GM12878 (cell line): ENCODE measurements around the gene RAET1G. TPM values are rescaled to one million over a fixed set of nuclear protein-coding genes. Genes with fewer than 3 reads are reported as not detected.

Experiments
- ATAC-seq: fragments of 200-7000 bp; cut with Tn5 transposase; 3 replicates; pipeline ENCODE4 v1.9.1; 2020; ENCODE audit warnings: mild to moderate bottlenecking, moderate library complexity
- BruUV-seq: library from RNA; stranded (reverse); fragments of 400-500 nt; replicated peaks from 2 replicates; lab custom pipeline; 2021; lab: Mats Ljungman, UMichigan
- CTCF ChIA-PET: fragments of 300-600 bp; sonication (Branson Sonifier 250); formaldehyde crosslinking; extraction: SDS; loops from one replicate; lab custom pipeline; 2021; ENCODE audit warnings: inconsistent platforms; lab: Yijun Ruan, JAX
- POLR2A ChIA-PET: fragments of 350-600 bp; formaldehyde crosslinking; extraction: SDS; loops from one replicate; lab custom pipeline; 2021; ENCODE audit warnings: inconsistent platforms; lab: Charles Lee
- RAD21 ChIA-PET: fragments of 300-600 bp; sonication (Branson Sonifier 250); formaldehyde crosslinking; loops from one replicate; lab custom pipeline; 2023; ENCODE audit warnings: antibody characterized with exemption; ENCODE audit not compliant: unreplicated experiment; lab: Charles Lee
- SMC1A ChIA-PET: fragments of 300-600 bp; sonication (Branson Sonifier 250); formaldehyde crosslinking; loops from one replicate; lab custom pipeline; 2023; ENCODE audit not compliant: unreplicated experiment, uncharacterized antibody; lab: Charles Lee
- DNase-seq: peaks from one replicate; pipeline ENCODE4 v3.0.0-alpha.2; 2011; ENCODE audit warnings: low read depth, low spot score
- FAIRE-seq: peaks from 3 replicates; lab custom pipeline; 2011; peaks lifted over from hg19 to GRCh38; lab: Jason Lieb, UNC
- H2AFZ ChIP-seq: 2 replicates; pipeline ENCODE4 v1.6.0; 2011; ENCODE audit warnings: low read depth, low read length, control low read depth; ENCODE audit not compliant: control insufficient read depth
- H3K27ac ChIP-seq: 2 replicates; pipeline ENCODE4 v1.5.1; 2011; ENCODE audit warnings: control low read depth; ENCODE audit not compliant: control insufficient read depth, insufficient read depth
- H3K27me3 ChIP-seq, 2 experiments: replicated peaks in 1 of 2; 2 replicates each; pipeline versions ENCODE4 v1.6.0 to v1.6.1; 2011; ENCODE audit warnings: low read length in 1 of 2; ENCODE audit not compliant: control insufficient read depth in 2 of 2, insufficient read depth in 2 of 2
- H3K36me3 ChIP-seq, 2 experiments: 2 replicates each; pipeline ENCODE4 v1.5.1; 2011; ENCODE audit warnings: low read length in 1 of 2; ENCODE audit not compliant: control insufficient read depth in 2 of 2, insufficient read depth in 2 of 2
- H3K4me1 ChIP-seq: 2 replicates; pipeline ENCODE4 v1.6.1; 2011; ENCODE audit warnings: mild to moderate bottlenecking, low read length, moderate library complexity, mixed read lengths; ENCODE audit not compliant: control insufficient read depth, insufficient read depth
- H3K4me2 ChIP-seq: 2 replicates; pipeline ENCODE4 v1.6.0; 2011; ENCODE audit warnings: control low read depth; ENCODE audit not compliant: control insufficient read depth, insufficient read depth
- H3K4me3 ChIP-seq: fragments of 200-600 bp; sonication (generic); 2 replicates; pipeline ENCODE4 v1.5.1; 2016
- H3K79me2 ChIP-seq: 2 replicates; pipeline ENCODE4 v1.6.0; 2011; ENCODE audit warnings: low read length; ENCODE audit not compliant: control insufficient read depth, insufficient read depth
- H3K9ac ChIP-seq: 2 replicates; pipeline ENCODE4 v1.8.0; 2011; ENCODE audit warnings: low read length, control low read depth, mixed read lengths; ENCODE audit not compliant: control insufficient read depth, insufficient read depth
- H3K9me3 ChIP-seq: replicated peaks from 3 replicates; pipeline ENCODE4 v1.5.1; 2011; ENCODE audit warnings: mild to moderate bottlenecking, low read length; ENCODE audit not compliant: control insufficient read depth, insufficient read depth
- H4K20me1 ChIP-seq: 2 replicates; pipeline ENCODE4 v1.6.0; 2011; ENCODE audit not compliant: control insufficient read depth, insufficient read depth
- ATF7 ChIP-seq: fragments of 450-650 bp; IDR thresholded peaks from 2 replicates; pipeline ENCODE4 v1.6.1; 2016; ENCODE audit warnings: low read depth, mild to moderate bottlenecking
- DPF2 ChIP-seq: fragments of 450-650 bp; IDR thresholded peaks from 2 replicates; pipeline ENCODE4 v1.6.1; 2017; ENCODE audit warnings: mild to moderate bottlenecking
- FOS ChIP-seq: IDR thresholded peaks from 3 replicates; pipeline ENCODE4 v1.6.1; 2011; ENCODE audit warnings: borderline replicate concordance; ENCODE audit not compliant: insufficient read length; ENCODE audit errors: extremely low read depth
- MLLT1 ChIP-seq: fragments of 450-650 bp; IDR thresholded peaks from 2 replicates; pipeline ENCODE4 v1.6.1; 2016; ENCODE audit warnings: mild to moderate bottlenecking
- MTA2 ChIP-seq: fragments of 450-650 bp; IDR thresholded peaks from 2 replicates; pipeline ENCODE4 v1.6.1; 2016; ENCODE audit warnings: low read depth, mild to moderate bottlenecking, moderate library complexity
- MYC ChIP-seq: IDR thresholded peaks from 2 replicates; pipeline ENCODE4 v1.6.1; 2011; ENCODE audit warnings: mild to moderate bottlenecking, low read length, moderate library complexity, inconsistent platforms; ENCODE audit not compliant: insufficient read depth, insufficient replicate concordance, insufficient read length, severe bottlenecking
- NR2F1 ChIP-seq: fragments of 450-650 bp; conservative IDR thresholded peaks from 2 replicates; pipeline ENCODE4 v1.6.1; 2017; ENCODE audit warnings: mild to moderate bottlenecking
- RB1 ChIP-seq: fragments of 450-650 bp; formaldehyde crosslinking; IDR thresholded peaks from 2 replicates; pipeline ENCODE4 v1.6.1; 2017; ENCODE audit warnings: mild to moderate bottlenecking, borderline replicate concordance
- RCOR1 ChIP-seq: conservative IDR thresholded peaks from 2 replicates; pipeline ENCODE4 v1.6.1; 2012; ENCODE audit warnings: low read depth, low read length, improper control_type of control experiment
- SP1 ChIP-seq: IDR thresholded peaks from one replicate; pipeline ENCODE4 v1.6.1; 2011; ENCODE audit warnings: low read depth, low read length
- YBX1 ChIP-seq: fragments of 450-650 bp; IDR thresholded peaks from 2 replicates; pipeline ENCODE4 v1.6.1; 2016; ENCODE audit warnings: antibody characterized with exemption
- ZNF687 ChIP-seq: fragments of 450-650 bp; IDR thresholded peaks from 2 replicates; pipeline ENCODE4 v1.6.1; 2017; ENCODE audit warnings: mild to moderate bottlenecking, moderate library complexity
- WGBS: methylation state at CpG from one replicate; pipeline ENCODE4 v1.1.6; 2016; ENCODE audit warnings: low lambda C conversion rate; ENCODE audit not compliant: insufficient replicate concordance, insufficient coverage; ENCODE audit errors: missing lambda C conversion rate; 5-methylcytosine and 5-hydroxymethylcytosine counted together
- in situ Hi-C: fragments of 300-500 bp; cut with MboI; formaldehyde crosslinking; loops from 9 replicates; pipeline ENCODE4 v1.14.3; 2018; ENCODE audit warnings: mixed read lengths
- intact Hi-C: fragments of 100-400 bp; cut with micrococcal nuclease; formaldehyde crosslinking; loops from one replicate; pipeline ENCODE4 v1.14.2; 2022; ENCODE audit not compliant: unreplicated experiment
- polyA plus RNA-seq, 11 experiments: library from polyadenylated mRNA; depleted of rRNA in 4 of 11; unstranded in 6 of 11; stranded (reverse) in 5 of 11; fragments of >200 nt; fragmentation: Nextera tagmentation in 4 of 11; fragmentation: Illumina TruSeq in 1 of 11; extraction: Ambion mirVana in 4 of 11; extraction: Trizol in 1 of 11; gene quantifications; 1 replicate in 1 of 11; 2 replicates in 10 of 11; pipeline versions ENCODE4 v1.2.1 to v1.2.3, GENCODE V29; 2011 to 2016; ENCODE audit warnings: inconsistent platforms in 2 of 11, missing spikeins in 2 of 11, low read depth in 1 of 11
- total RNA-seq, 4 experiments: library from RNA; depleted of rRNA in 3 of 4; stranded (reverse); fragments of >200 nt in 3 of 4; fragmentation: Illumina TruSeq in 1 of 4; extraction: Trizol in 1 of 4; gene quantifications; 2 replicates each; pipeline versions ENCODE4 v1.2.1 to v1.2.3, GENCODE V29; 2013 to 2021
- TF ChIP-seq, protein P1 (sequence below): fragments of 450-650 bp; IDR thresholded peaks from 2 replicates; pipeline ENCODE4 v1.6.1; 2016; ENCODE audit warnings: mild to moderate bottlenecking

The RAET1G gene
- total and polyA plus RNA-seq, 10 of the 15 experiments (the other 5 are each of a cell fraction or from before 2014, with no cell fraction given), result not detected

DNA sequence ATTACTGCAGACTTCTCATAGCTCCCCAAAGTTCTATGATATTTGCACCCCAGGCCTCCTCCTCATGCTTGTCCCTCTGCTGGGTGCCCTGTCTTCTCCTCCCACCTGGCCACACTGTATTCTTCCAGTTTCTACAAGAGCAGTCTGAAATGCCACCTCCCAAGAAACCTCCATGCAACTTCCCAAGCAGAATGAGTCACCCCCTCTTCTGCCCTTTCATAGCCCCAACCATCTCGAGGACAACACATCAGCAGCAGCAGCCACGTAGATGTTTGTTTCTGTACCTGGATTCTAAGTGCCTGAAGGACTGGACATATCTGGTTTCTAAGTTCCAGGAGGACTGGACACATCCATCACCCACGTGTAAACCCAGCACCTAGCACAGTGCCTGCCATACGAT, 12.3 kb upstream of the RAET1G start (continued):
- TF ChIP-seq DPF2 (no peak), SP1 (no peak), MTA2 (no peak), MLLT1 (no peak)

DNA sequence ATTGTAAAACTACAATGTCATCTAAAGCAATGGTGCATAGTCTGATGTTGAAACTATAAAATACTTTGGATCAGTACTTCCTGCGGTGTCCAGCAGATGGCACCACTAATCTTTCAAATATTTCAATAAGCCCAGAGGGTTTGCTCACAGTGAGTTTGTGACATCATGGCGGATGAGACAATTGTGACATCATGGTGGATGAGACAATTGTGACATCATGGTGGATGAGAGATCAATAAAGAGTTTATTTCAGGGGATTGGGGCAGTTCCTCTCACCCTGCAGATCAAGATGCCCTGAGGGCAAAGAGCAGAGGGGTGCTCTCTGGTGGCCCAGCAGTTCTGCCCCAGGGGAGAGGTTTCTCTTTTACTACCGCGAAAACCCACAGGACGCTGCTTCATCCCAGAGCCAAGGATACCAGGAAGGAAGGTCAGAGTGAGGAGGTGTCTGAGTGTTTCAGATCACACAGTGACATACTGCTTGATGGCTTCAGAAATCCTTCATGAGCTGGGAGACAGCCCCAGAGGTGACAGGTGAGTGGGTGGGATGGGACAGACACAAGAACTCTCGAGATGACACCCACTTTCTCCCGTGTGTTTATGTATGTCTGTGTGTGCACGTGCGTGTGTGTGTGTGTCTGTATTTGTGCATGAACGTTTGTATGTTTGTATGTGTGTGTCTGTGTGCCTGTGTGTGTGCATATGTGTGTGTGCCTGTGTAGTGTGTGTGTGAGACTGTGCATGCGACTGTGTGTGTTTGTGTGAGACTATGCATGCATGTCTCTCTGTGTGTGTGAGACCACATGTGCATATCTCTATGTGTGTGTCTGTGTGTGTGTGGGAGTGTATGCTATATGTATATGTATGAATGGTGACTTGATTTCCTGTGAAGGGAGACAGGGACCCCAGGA, 11.6 kb upstream of the RAET1G start:
- POLR2A ChIA-PET, result interaction anchor here (0.6 kb wide), 1 partner anchor 206 kb away, joined by 3 read pairs; no protein-coding TSS in a partner anchor
- no peak for TF ChIP-seq YBX1
- TF ChIP-seq RB1, result peak; percentile 33; the same call in 1 of the 2 replicates
- no peak for TF ChIP-seq FOS
- no peak for TF ChIP-seq RCOR1
- TF ChIP-seq, protein P1, sequence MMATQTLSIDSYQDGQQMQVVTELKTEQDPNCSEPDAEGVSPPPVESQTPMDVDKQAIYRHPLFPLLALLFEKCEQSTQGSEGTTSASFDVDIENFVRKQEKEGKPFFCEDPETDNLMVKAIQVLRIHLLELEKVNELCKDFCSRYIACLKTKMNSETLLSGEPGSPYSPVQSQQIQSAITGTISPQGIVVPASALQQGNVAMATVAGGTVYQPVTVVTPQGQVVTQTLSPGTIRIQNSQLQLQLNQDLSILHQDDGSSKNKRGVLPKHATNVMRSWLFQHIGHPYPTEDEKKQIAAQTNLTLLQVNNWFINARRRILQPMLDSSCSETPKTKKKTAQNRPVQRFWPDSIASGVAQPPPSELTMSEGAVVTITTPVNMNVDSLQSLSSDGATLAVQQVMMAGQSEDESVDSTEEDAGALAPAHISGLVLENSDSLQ, result no peak
- TF ChIP-seq ZNF687, result no peak
- TF ChIP-seq ATF7, result peak; percentile 96
- no peak for TF ChIP-seq MYC
- TF ChIP-seq NR2F1, result 0 out of 2 replicates have a peak, but pooled peaks have one; percentile 17

More for the DNA sequence above, 11.6 kb upstream of the RAET1G start:
- in situ Hi-C loops (loop anchor here (5.0 to 10.0 kb wide), 2 partner anchors 73 to 880 kb away; no protein-coding TSS in a partner anchor), intact Hi-C loops (loop anchor here (1.0 to 10.0 kb wide), 6 partner anchors 83 to 880 kb away; partner anchors contain the start of gene ULBP3)
- no peaks in the 10 kb centered on the region; the same call in none of the 2 replicates for H4K20me1 ChIP-seq
- peak; percentile 34 for DNase-seq
- SMC1A ChIA-PET, result interaction anchor here (1.0 kb wide), 1 partner anchor 83 kb away, joined by 7 read pairs; no protein-coding TSS in a partner anchor
- H3K4me3 ChIP-seq, result no peak overlapping the region
- peaks cover 4 to 8% of the 10 kb centered on the region in 2 experiments for H3K27me3 ChIP-seq
- ATAC-seq, result peak; percentile 34
- no peak overlapping the region for H3K4me2 ChIP-seq
- H3K9ac ChIP-seq, result no peak overlapping the region
- H3K36me3 ChIP-seq, result no peaks in the 10 kb centered on the region
- FAIRE-seq, result peak; percentile 89
- RAD21 ChIA-PET, result interaction anchor here (0.6 to 2.6 kb wide), 2 partner anchors 11 to 82 kb away, joined by 3 to 15 read pairs; no protein-coding TSS in a partner anchor
- WGBS, result 1% methylated on average over 11 of the region's 11 CpGs
- no peaks in the 10 kb centered on the region for H3K79me2 ChIP-seq
- H2AFZ ChIP-seq, result no peak overlapping the region
- H3K9me3 ChIP-seq, result no peaks in the 10 kb centered on the region
- no peak overlapping the region for H3K27ac ChIP-seq
- CTCF ChIA-PET, result interaction anchor here (0.7 to 1.3 kb wide), 3 partner anchors 79 to 154 kb away, joined by 3 to 5 read pairs (median 3); no protein-coding TSS in a partner anchor
- H3K4me1 ChIP-seq, result peaks cover 14% of the 10 kb centered on the region
- no TSS peak for BruUV-seq
